Body of pancreas (tissue), 4 donors: Measurements from ENCODE around the gene FHOD3. TPM values are rescaled to one million over a fixed set of nuclear protein-coding genes. Genes with fewer than 3 reads are reported as not detected.

Experiments
- ATAC-seq: fragments of 150-250 bp; one replicate; pipeline ENCODE4 v1.9.1; 2016
- DNase-seq, 4 donors: peaks; one replicate each; pipeline ENCODE4 v3.0.0-alpha.2; 2019
- H3K27ac ChIP-seq, 4 donors: fragments of 200-600 bp; sonication (generic); 1 replicate in 3 of 4; 2 replicates in 1 of 4; pipeline versions ENCODE4 v1.5.1 to v1.6.1; 2016 to 2019; ENCODE audit warnings: mild to moderate bottlenecking in 1 of 4, mixed read lengths in 1 of 4, moderate library complexity in 1 of 4
- H3K27me3 ChIP-seq, 2 donors: fragments of 200-600 bp; sonication (generic); one replicate each; pipeline ENCODE4 v1.6.0; 2016; ENCODE audit warnings: mild to moderate bottlenecking in 1 of 2
- H3K36me3 ChIP-seq, 2 donors: fragments of 200-600 bp; sonication (generic); replicated peaks in 1 of 2; 2 replicates each; pipeline ENCODE4 v1.5.1; 2016; ENCODE audit warnings: low read depth in 2 of 2; ENCODE audit not compliant: insufficient read depth in 1 of 2
- H3K4me1 ChIP-seq: fragments of 200-600 bp; sonication (generic); one replicate; pipeline ENCODE4 v1.6.0; 2016
- H3K4me3 ChIP-seq, 2 donors: fragments of 200-600 bp; sonication (generic); 1 replicate in 1 of 2; 2 replicates in 1 of 2; pipeline ENCODE4 v1.5.1; 2016 to 2019
- H3K9me3 ChIP-seq, 3 donors: fragments of 200-600 bp; sonication (generic); 1 replicate in 2 of 3; 2 replicates in 1 of 3; pipeline ENCODE4 v1.5.1; 2016
- CTCF ChIP-seq, 7 experiments: fragments of 450-650 bp in 4 of 7; fragments of 200-600 bp in 3 of 7; sonication (generic) in 3 of 7; IDR thresholded peaks; one replicate each; pipeline ENCODE4 v1.5.1; 2016 to 2019; ENCODE audit warnings: antibody characterized with exemption in 7 of 7
- POLR2A ChIP-seq, 3 donors: fragments of 450-650 bp; IDR thresholded peaks; one replicate each; pipeline ENCODE4 v1.6.1; 2016; ENCODE audit warnings: antibody characterized with exemption in 3 of 3, mild to moderate bottlenecking in 2 of 3
- WGBS, 2 donors: methylation state at CpG; one replicate each; pipeline ENCODE4 v1.1.5; 2017; 5-methylcytosine and 5-hydroxymethylcytosine counted together
- intact Hi-C: fragments of 100-400 bp; cut with DNase I; formaldehyde crosslinking; loops from one replicate; pipeline ENCODE4 v1.15.1; 2023
- total RNA-seq, 2 donors: library from RNA; depleted of rRNA; stranded (reverse); fragments of >200 nt; gene quantifications; one replicate each; pipeline ENCODE4 v1.1.0, GENCODE V29; 2016

Gene FHOD3
- total RNA-seq, 2 donors from 2014 or later, result 0.52 to 2.0 TPM

GRCh38 chr18:36525913-36526312 lies 228.4 kb downstream of the FHOD3 start:
- 94 to 96% methylated on average over 3 of the region's 3 CpGs for WGBS, 2 donors
- no peak overlapping the region for H3K27ac ChIP-seq
- no peak for TF ChIP-seq CTCF (IDR thresholded peaks at IDR 0.05)
- no peak for TF ChIP-seq POLR2A (IDR thresholded peaks at IDR 0.05)
- DNase-seq (no peak), ATAC-seq (no peak)
- H3K4me1 ChIP-seq, result no peaks in the 10 kb centered on the region
- no peaks in the 10 kb centered on the region for H3K9me3 ChIP-seq
- intact Hi-C loops, result no loop called here
- no peaks in the 10 kb centered on the region for H3K36me3 ChIP-seq
- no peaks in the 10 kb centered on the region for H3K27me3 ChIP-seq
- H3K4me3 ChIP-seq, result no peak overlapping the region

DNA sequence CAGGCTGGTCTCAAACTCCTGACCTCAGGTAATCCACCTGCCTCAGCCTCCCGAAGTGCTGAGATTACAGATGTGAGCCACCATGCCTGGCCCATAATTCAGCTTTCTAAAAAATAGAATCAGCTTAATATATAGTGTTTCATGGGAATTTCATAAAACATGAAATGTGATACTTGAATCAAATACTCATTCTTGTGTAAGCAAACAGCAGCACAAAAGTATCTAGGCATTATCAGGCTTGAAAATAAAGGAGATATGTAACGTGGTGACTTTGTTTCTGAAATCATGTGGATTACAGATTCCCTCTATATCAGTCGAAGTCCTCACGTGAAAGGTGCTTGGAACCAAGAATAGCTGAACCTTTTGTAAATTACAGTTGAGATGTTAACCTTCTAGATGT lies 229.1 kb downstream of the FHOD3 start:
- ATAC-seq, result no peak
- H3K27ac ChIP-seq, result no peak overlapping the region
- WGBS, 2 donors, result 71 to 82% methylated on average over 4 of the region's 4 CpGs
- no peaks in the 10 kb centered on the region for H3K36me3 ChIP-seq
- H3K4me1 ChIP-seq, result no peaks in the 10 kb centered on the region
- TF ChIP-seq POLR2A (IDR thresholded peaks at IDR 0.05) (no peak), CTCF (IDR thresholded peaks at IDR 0.05) (no peak)
- intact Hi-C loops, result no loop called here
- no peak overlapping the region for H3K4me3 ChIP-seq
- no peaks in the 10 kb centered on the region for H3K9me3 ChIP-seq
- H3K27me3 ChIP-seq, result no peaks in the 10 kb centered on the region
- DNase-seq, result no peak

- intact Hi-C loops, result no loop called here
- TF ChIP-seq CTCF (IDR thresholded peaks at IDR 0.05), result no peak
- no peak for TF ChIP-seq POLR2A (IDR thresholded peaks at IDR 0.05)
- H3K4me1 ChIP-seq, result no peaks in the 10 kb centered on the region
Measured at GRCh38 chr18:36527051-36527450, 229.5 kb downstream of the FHOD3 start.

GRCh38 chr18:36527740-36528455 lies 230.4 kb downstream of the FHOD3 start:
- WGBS, 2 donors, result 79 to 87% methylated on average over 2 of the region's 2 CpGs
- Histone ChIP-seq H3K4me1 (no peaks in the 10 kb centered on the region), H3K36me3 (no peaks in the 10 kb centered on the region), H3K4me3 (no peak overlapping the region), H3K27ac (no peak overlapping the region), H3K9me3 (no peaks in the 10 kb centered on the region), H3K27me3 (no peaks in the 10 kb centered on the region)
- ATAC-seq (no peak), DNase-seq (no peak)
- no peak for TF ChIP-seq POLR2A (IDR thresholded peaks at IDR 0.05)
- TF ChIP-seq CTCF (IDR thresholded peaks at IDR 0.05), result no peak
- intact Hi-C loops, result no loop called here

More at GRCh38 chr18:36527051-36527450, 229.5 kb downstream of the FHOD3 start:
- no peak for DNase-seq
- no peaks in the 10 kb centered on the region for H3K27me3 ChIP-seq
- no peaks in the 10 kb centered on the region for H3K36me3 ChIP-seq
- no peak overlapping the region for H3K4me3 ChIP-seq
- H3K27ac ChIP-seq, result no peak overlapping the region
- H3K9me3 ChIP-seq, result no peaks in the 10 kb centered on the region
- ATAC-seq, result no peak
- 85 to 89% methylated on average over 5 to 6 of the region's 6 CpGs for WGBS, 2 donors

- H3K4me1 ChIP-seq, result no peaks in the 10 kb centered on the region
- no peaks in the 10 kb centered on the region for H3K27me3 ChIP-seq
- WGBS, 2 donors, result 91 to 94% methylated on average over 8 of the region's 8 CpGs
- no peaks in the 10 kb centered on the region for H3K36me3 ChIP-seq
- no peak overlapping the region for H3K27ac ChIP-seq
- H3K4me3 ChIP-seq, result no peak overlapping the region
- ATAC-seq (no peak), DNase-seq (no peak)
- H3K9me3 ChIP-seq, result no peaks in the 10 kb centered on the region
- intact Hi-C loops, result no loop called here
- TF ChIP-seq POLR2A (IDR thresholded peaks at IDR 0.05) (no peak), CTCF (IDR thresholded peaks at IDR 0.05) (no peak)
Measured at GRCh38 chr18:36529747-36530146, 232.2 kb downstream of the FHOD3 start.
